Measurements from ENCODE around the gene MRTFA.

GRCh38 chr22:40476341-40476740 lies 160.2 kb downstream of the MRTFA start:
- TF ChIP-seq CTCF (IDR thresholded peaks at IDR 0.05) (no peak), POLR2A (IDR thresholded peaks at IDR 0.05) (no peak)

Measured in right lobe of liver (tissue), 4 donors.